ENCODE measurements around the gene SMOC2.

DNA sequence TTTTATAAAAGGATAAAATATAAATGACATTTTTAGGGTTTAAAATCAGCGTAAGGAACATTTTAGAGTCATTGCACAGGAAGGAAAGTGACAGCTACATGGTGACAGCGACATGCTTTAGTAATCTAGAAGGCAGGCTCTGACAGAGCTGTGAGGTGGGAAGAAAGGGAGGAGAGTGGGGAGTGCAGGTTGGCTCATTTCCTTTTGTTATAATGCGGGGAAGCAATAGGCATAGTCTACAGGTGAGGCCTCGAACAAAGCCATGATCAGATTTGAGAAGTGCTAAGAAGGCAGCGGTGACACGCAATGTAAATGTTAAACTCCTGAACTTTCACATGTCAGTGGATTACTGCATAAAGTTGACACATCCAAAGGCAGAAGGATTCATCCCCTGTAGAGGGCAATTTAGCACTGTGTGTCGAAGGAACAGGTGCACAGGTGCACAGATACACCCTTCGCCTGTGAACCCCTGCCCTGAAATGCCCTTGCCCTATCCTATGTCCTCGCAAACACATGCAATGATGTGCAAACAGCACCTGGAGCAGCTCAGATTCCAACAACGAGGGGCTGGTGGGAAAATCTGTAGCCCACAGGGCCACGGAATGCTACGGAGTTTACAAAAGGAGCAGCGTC is 32.4 kb upstream of the SMOC2 start:
- no peak for TF ChIP-seq POLR2A (IDR thresholded peaks at IDR 0.05)
- TF ChIP-seq, protein P1, sequence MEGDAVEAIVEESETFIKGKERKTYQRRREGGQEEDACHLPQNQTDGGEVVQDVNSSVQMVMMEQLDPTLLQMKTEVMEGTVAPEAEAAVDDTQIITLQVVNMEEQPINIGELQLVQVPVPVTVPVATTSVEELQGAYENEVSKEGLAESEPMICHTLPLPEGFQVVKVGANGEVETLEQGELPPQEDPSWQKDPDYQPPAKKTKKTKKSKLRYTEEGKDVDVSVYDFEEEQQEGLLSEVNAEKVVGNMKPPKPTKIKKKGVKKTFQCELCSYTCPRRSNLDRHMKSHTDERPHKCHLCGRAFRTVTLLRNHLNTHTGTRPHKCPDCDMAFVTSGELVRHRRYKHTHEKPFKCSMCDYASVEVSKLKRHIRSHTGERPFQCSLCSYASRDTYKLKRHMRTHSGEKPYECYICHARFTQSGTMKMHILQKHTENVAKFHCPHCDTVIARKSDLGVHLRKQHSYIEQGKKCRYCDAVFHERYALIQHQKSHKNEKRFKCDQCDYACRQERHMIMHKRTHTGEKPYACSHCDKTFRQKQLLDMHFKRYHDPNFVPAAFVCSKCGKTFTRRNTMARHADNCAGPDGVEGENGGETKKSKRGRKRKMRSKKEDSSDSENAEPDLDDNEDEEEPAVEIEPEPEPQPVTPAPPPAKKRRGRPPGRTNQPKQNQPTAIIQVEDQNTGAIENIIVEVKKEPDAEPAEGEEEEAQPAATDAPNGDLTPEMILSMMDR (IDR thresholded peaks at IDR 0.05): no peak

Data from Peyer's patch (tissue), 4 donors.